Astrocyte of the cerebellum (primary cell): Measurements from ENCODE around the gene ANKFN1.

ENCODE experiments used
- DNase-seq: peaks from one replicate; pipeline ENCODE4 v3.0.0-alpha.2; 2011; ENCODE audit warnings: low read depth
- H3K4me3 ChIP-seq: 2 replicates; pipeline ENCODE4 v1.5.1; 2011; ENCODE audit warnings: mild to moderate bottlenecking, low read depth, low read length, moderate library complexity
- CTCF ChIP-seq: IDR thresholded peaks from 2 replicates; pipeline ENCODE4 v1.5.1; 2012; ENCODE audit warnings: low read length, low read depth, moderate library complexity, mild to moderate bottlenecking; ENCODE audit errors: missing control alignments
- in situ Hi-C: cut with HindIII; loops from 2 replicates; pipeline ENCODE4 v1.10.0; 2017; ENCODE audit warnings: low sequenced_read_pairs

ANKFN1 gene

GRCh38 chr17:56144223-56144622 lies 9.1 kb upstream of the ANKFN1 start:
- in situ Hi-C loops = no loop called here
- H3K4me3 ChIP-seq = no peak overlapping the region
- TF ChIP-seq CTCF = no peak
- no peak for DNase-seq

- in situ Hi-C loops = no loop called here
- TF ChIP-seq CTCF = no peak
- no peak for DNase-seq
- H3K4me3 ChIP-seq = no peak overlapping the region
These were observed 6.7 kb upstream of the ANKFN1 start for GRCh38 chr17:56146534-56146933.

- no peak for DNase-seq
- no peak for TF ChIP-seq CTCF
- in situ Hi-C loops = no loop called here
These were observed 4.9 kb upstream of the ANKFN1 start for GRCh38 chr17:56148333-56148732.

DNA sequence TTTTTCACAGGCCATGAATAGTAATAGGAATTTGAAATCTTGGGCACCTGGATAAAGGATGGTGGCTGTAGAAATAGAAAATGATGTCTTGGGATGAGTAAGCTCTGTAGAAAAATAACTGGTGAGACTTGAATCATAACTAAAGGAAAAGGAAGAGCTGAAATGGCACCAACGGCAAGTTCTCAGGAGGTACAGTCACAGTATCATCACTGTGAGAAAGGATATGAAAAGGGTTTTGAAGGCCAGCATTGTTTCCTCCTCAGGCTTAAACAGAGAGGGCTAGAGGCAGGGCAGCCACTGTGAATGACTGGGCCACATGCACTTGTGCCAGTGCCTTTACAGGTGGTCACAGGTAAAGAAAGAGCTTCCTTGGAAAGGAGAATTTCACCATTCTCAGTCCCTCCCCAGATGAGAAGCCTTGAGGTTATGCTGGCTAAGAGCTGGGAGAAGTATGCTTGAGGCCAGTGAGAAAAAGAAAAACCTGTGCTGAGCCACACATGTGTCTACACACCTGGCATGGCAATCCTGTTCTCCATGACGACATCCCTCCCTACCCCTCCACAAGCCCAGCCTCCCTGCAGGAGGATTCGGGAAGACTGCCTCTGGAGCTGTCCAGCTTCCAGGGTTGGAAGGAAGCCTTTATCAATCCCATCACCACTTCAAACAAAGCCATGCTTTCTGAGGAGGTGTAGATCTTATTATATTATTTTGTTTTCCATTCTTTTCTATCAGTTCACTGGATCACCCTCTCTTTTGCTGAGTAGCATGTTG lies 3.8 kb upstream of the ANKFN1 start:
- no peak for TF ChIP-seq CTCF
- in situ Hi-C loops = no loop called here
- DNase-seq = no peak
- H3K4me3 ChIP-seq = no peak overlapping the region

More at GRCh38 chr17:56148333-56148732, 4.9 kb upstream of the ANKFN1 start:
- H3K4me3 ChIP-seq = no peak overlapping the region

DNA sequence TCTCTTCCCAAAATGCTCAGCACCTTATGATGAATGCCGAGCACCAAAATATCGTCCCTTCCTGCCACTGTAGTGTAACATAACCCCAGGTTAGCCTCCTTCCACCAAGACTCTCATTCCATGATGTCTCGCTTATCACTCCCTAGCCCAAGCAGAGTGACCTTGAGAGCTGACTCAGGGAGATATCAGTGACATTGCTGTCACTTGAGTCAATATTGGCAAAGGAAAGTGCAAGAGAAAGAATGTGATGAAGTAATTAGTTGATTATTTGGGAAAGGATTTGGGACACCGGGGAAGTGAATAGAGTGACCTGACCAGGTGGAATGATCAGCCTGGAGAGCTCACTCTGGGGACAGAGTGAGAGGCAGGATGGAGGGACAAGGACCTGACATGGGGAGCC lies 2.6 kb upstream of the ANKFN1 start:
- H3K4me3 ChIP-seq = no peak overlapping the region
- TF ChIP-seq CTCF = no peak
- no peak for DNase-seq
- in situ Hi-C loops = no loop called here

GRCh38 chr17:56157845-56158244 lies 4.6 kb downstream of the ANKFN1 start:
- H3K4me3 ChIP-seq = no peak overlapping the region
- in situ Hi-C loops = no loop called here
- no peak for DNase-seq
- no peak for TF ChIP-seq CTCF
